Measurements from ENCODE around the gene SEMA4B.

DNA sequence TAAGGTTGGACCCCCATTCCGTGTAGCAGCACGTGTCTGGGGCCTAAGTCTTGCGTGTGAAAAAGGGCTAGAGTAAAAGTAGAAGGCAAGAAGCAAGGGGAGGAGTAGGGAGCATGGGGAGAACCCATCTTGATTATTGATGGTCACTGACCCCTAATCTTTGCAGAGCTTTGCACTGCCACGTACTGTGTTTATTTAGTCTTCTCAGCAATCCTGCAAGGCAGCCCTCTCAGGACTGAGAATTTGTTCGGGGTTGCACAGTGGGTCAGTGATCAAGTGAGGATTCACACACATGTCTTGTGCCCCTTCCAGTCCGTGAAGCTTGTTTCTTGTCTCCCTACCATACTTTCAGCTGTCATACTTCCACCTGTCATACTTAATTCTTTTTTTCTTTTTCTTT is 7.2 kb downstream of the SEMA4B start:
- TF ChIP-seq, protein P1, sequence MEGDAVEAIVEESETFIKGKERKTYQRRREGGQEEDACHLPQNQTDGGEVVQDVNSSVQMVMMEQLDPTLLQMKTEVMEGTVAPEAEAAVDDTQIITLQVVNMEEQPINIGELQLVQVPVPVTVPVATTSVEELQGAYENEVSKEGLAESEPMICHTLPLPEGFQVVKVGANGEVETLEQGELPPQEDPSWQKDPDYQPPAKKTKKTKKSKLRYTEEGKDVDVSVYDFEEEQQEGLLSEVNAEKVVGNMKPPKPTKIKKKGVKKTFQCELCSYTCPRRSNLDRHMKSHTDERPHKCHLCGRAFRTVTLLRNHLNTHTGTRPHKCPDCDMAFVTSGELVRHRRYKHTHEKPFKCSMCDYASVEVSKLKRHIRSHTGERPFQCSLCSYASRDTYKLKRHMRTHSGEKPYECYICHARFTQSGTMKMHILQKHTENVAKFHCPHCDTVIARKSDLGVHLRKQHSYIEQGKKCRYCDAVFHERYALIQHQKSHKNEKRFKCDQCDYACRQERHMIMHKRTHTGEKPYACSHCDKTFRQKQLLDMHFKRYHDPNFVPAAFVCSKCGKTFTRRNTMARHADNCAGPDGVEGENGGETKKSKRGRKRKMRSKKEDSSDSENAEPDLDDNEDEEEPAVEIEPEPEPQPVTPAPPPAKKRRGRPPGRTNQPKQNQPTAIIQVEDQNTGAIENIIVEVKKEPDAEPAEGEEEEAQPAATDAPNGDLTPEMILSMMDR (IDR thresholded peaks at IDR 0.05) = no peak
- TF ChIP-seq POLR2A (IDR thresholded peaks at IDR 0.05) = no peak
